Naive B cell (primary cell): ENCODE data around the gene RNF208. TPM values are rescaled to one million over a fixed set of nuclear protein-coding genes. Genes with fewer than 3 reads are reported as not detected.

Source experiments
- ATAC-seq, 2 donors: fragments of 150-1000 bp; cut with Tn5 transposase; 2 replicates each; pipeline ENCODE4 v1.10.0; 2021; ENCODE audit warnings: low read depth in 2 of 2, mild to moderate bottlenecking in 2 of 2, moderate library complexity in 2 of 2
- DNase-seq: peaks from one replicate; pipeline ENCODE4 v3.0.0; 2022
- H3K27ac Mint-ChIP-seq, 6 donors: one replicate each; pipeline ENCODE4 v1.8.0; 2020 to 2022; ENCODE audit warnings: mild to moderate bottlenecking in 6 of 6, mixed read lengths in 6 of 6, moderate library complexity in 5 of 6, inconsistent platforms in 2 of 6
- H3K27me3 Mint-ChIP-seq, 3 donors: one replicate each; pipeline ENCODE4 v1.8.0; 2021 to 2022; ENCODE audit warnings: mixed read lengths in 3 of 3, mild to moderate bottlenecking in 1 of 3
- H3K36me3 Mint-ChIP-seq, 2 donors: one replicate each; pipeline ENCODE4 v1.8.0; 2020 to 2022; ENCODE audit warnings: mixed read lengths in 2 of 2, inconsistent platforms in 1 of 2, mild to moderate bottlenecking in 1 of 2
- H3K4me1 Mint-ChIP-seq, 3 donors: one replicate each; pipeline ENCODE4 v1.8.0; 2020 to 2022; ENCODE audit warnings: mixed read lengths in 3 of 3, inconsistent platforms in 1 of 3, mild to moderate bottlenecking in 1 of 3, moderate library complexity in 1 of 3
- H3K4me3 Mint-ChIP-seq, 8 donors: one replicate each; pipeline ENCODE4 v1.8.0; 2020 to 2022; ENCODE audit warnings: mild to moderate bottlenecking in 8 of 8, mixed read lengths in 8 of 8, moderate library complexity in 8 of 8, inconsistent platforms in 2 of 8
- H3K9me3 Mint-ChIP-seq, 7 donors: one replicate each; pipeline ENCODE4 v1.8.0; 2020 to 2022; ENCODE audit warnings: mixed read lengths in 7 of 7, mild to moderate bottlenecking in 5 of 7, inconsistent platforms in 2 of 7, moderate library complexity in 1 of 7
- polyA plus RNA-seq, 6 donors: library from polyadenylated mRNA; unstranded; fragments of 300-500 nt; fragmentation: Illumina TruSeq; gene quantifications; one replicate each; pipeline ENCODE4 v1.2.3, GENCODE V29; 2021; ENCODE audit warnings: low read depth in 6 of 6

RNF208 gene
- polyA plus RNA-seq, 6 donors from 2014 or later: 0.30 TPM; not detected in 5

GRCh38 chr9:137215196-137215986 is 6.6 kb downstream of the RNF208 start:
- H3K27me3 Mint-ChIP-seq: no peaks in the 10 kb centered on the region
- no peaks in the 10 kb centered on the region for H3K36me3 Mint-ChIP-seq
- no peak for ATAC-seq
- no peak overlapping the region for H3K27ac Mint-ChIP-seq
- H3K4me1 Mint-ChIP-seq: peaks cover 4 to 7% (median 5%) of the 10 kb centered on the region in 3 donors
- H3K9me3 Mint-ChIP-seq: no peaks in the 10 kb centered on the region
- DNase-seq: no peak
- no peak overlapping the region for H3K4me3 Mint-ChIP-seq

GRCh38 chr9:137214620-137215019 is 7.4 kb downstream of the RNF208 start:
- H3K27me3 Mint-ChIP-seq: no peaks in the 10 kb centered on the region
- no peak overlapping the region for H3K4me3 Mint-ChIP-seq
- no peaks in the 10 kb centered on the region for H3K36me3 Mint-ChIP-seq
- ATAC-seq (no peak), DNase-seq (no peak)
- H3K27ac Mint-ChIP-seq: no peak overlapping the region
- no peaks in the 10 kb centered on the region for H3K9me3 Mint-ChIP-seq
- H3K4me1 Mint-ChIP-seq: peaks cover 4 to 7% (median 5%) of the 10 kb centered on the region in 3 donors

- peak overlapping the region in 1 of 6 donors; percentile 37 for H3K27ac Mint-ChIP-seq
- no peaks in the 10 kb centered on the region for H3K9me3 Mint-ChIP-seq
- no peaks in the 10 kb centered on the region for H3K27me3 Mint-ChIP-seq
- H3K4me1 Mint-ChIP-seq: peaks cover 5 to 11% (median 7%) of the 10 kb centered on the region in 3 donors
- peak overlapping the region in 2 of 8 donors; percentile 56 to 69 for H3K4me3 Mint-ChIP-seq
- ATAC-seq (no peak), DNase-seq (no peak)
- H3K36me3 Mint-ChIP-seq: no peaks in the 10 kb centered on the region
Measured at GRCh38 chr9:137213160-137214060, 8.6 kb downstream of the RNF208 start.

- DNase-seq: no peak
- no peaks in the 10 kb centered on the region for H3K36me3 Mint-ChIP-seq
- H3K9me3 Mint-ChIP-seq: no peaks in the 10 kb centered on the region
- no peak for ATAC-seq
- H3K27ac Mint-ChIP-seq: no peak overlapping the region
- H3K27me3 Mint-ChIP-seq: no peaks in the 10 kb centered on the region
- H3K4me1 Mint-ChIP-seq: peaks cover 7 to 16% (median 9%) of the 10 kb centered on the region in 3 donors
- H3K4me3 Mint-ChIP-seq: peak overlapping the region in 1 of 8 donors; percentile 56
Measured at GRCh38 chr9:137212520-137212919, 9.5 kb downstream of the RNF208 start.

- H3K27ac Mint-ChIP-seq: peak overlapping the region in 1 of 6 donors; percentile 65
- H3K27me3 Mint-ChIP-seq: no peaks in the 10 kb centered on the region
- H3K4me3 Mint-ChIP-seq: no peak overlapping the region
- peaks cover 17 to 26% (median 19%) of the 10 kb centered on the region in 3 donors for H3K4me1 Mint-ChIP-seq
- H3K9me3 Mint-ChIP-seq: no peaks in the 10 kb centered on the region
- DNase-seq: no peak
- ATAC-seq: no peak
- no peaks in the 10 kb centered on the region for H3K36me3 Mint-ChIP-seq
Measured at GRCh38 chr9:137211532-137211931, 10.5 kb downstream of the RNF208 start.

- Mint-ChIP-seq H3K4me1 (peaks cover 38 to 68% (median 51%) of the 10 kb centered on the region in 3 donors), H3K4me3 (peak overlapping the region; percentile 86 to 97 (median 93)), H3K27me3 (no peaks in the 10 kb centered on the region), H3K36me3 (no peaks in the 10 kb centered on the region), H3K27ac (peak overlapping the region in 4 of 6 donors; percentile 71 to 96 (median 85)), H3K9me3 (no peaks in the 10 kb centered on the region)
- DNase-seq (no peak), ATAC-seq (no peak)
Measured at GRCh38 chr9:137206602-137207001, 15.4 kb downstream of the RNF208 start.

- Mint-ChIP-seq H3K4me3 (peak within 1 kb of the TSS; percentile 92 to 97 (median 93)), H3K9me3 (no peaks in the 10 kb centered on the region), H3K27me3 (no peaks in the 10 kb centered on the region), H3K4me1 (peaks cover 32 to 71% (median 55%) of the 10 kb centered on the region in 3 donors), H3K36me3 (no peaks in the 10 kb centered on the region), H3K27ac (peak within 1 kb of the TSS; percentile 92 to 98 (median 96))
- DNase-seq (peak; percentile 93), ATAC-seq (peak; percentile 61 to 64)
Measured at GRCh38 chr9:137205126-137206069, 16.6 kb downstream of the RNF208 start, which contains the start of the genes NDOR1 and TMEM203. Gene NDOR1, plus strand, starts transcription at chr9:137205700. Its CDS starts 78 bp downstream, at chr9:137205778. Gene TMEM203, minus strand, starts transcription at chr9:137205648. Its CDS starts 234 bp downstream, at chr9:137205414.

- no peak for ATAC-seq
- Mint-ChIP-seq H3K36me3 (no peaks in the 10 kb centered on the region), H3K27me3 (no peaks in the 10 kb centered on the region)
Measured at GRCh38 chr9:137204731-137205125, 17.3 kb downstream of the RNF208 start.

GRCh38 chr9:137202966-137203365 is 19.1 kb downstream of the RNF208 start:
- DNase-seq: no peak
- no peaks in the 10 kb centered on the region for H3K27me3 Mint-ChIP-seq
- peak overlapping the region in 4 of 8 donors; percentile 51 to 92 (median 66) for H3K4me3 Mint-ChIP-seq
- H3K4me1 Mint-ChIP-seq: peaks cover 34 to 64% (median 60%) of the 10 kb centered on the region in 3 donors
- no peak for ATAC-seq
- no peaks in the 10 kb centered on the region for H3K9me3 Mint-ChIP-seq
- peak overlapping the region in 1 of 6 donors; percentile 28 for H3K27ac Mint-ChIP-seq
- no peaks in the 10 kb centered on the region for H3K36me3 Mint-ChIP-seq

More at GRCh38 chr9:137204731-137205125, 17.3 kb downstream of the RNF208 start:
- Mint-ChIP-seq H3K4me3 (peak overlapping the region; percentile 92 to 97 (median 93)), H3K4me1 (peaks cover 32 to 71% (median 56%) of the 10 kb centered on the region in 3 donors), H3K9me3 (no peaks in the 10 kb centered on the region), H3K27ac (peak overlapping the region; percentile 92 to 98 (median 96))
- DNase-seq: no peak

GRCh38 chr9:137201205-137201868 is 20.7 kb downstream of the RNF208 start:
- Mint-ChIP-seq H3K9me3 (no peaks in the 10 kb centered on the region), H3K27ac (peak overlapping the region; percentile 72 to 95 (median 86))
- no peak for ATAC-seq

GRCh38 chr9:137200311-137201204 is 21.5 kb downstream of the RNF208 start, which contains the start of gene TPRN:
Gene TPRN, minus strand, starts transcription at chr9:137200741. Its CDS starts 30 bp downstream, at chr9:137200711.
- no peaks in the 10 kb centered on the region for H3K27me3 Mint-ChIP-seq
- DNase-seq (peak; percentile 99), ATAC-seq (peak; percentile 87 to 89)
- H3K36me3 Mint-ChIP-seq: no peaks in the 10 kb centered on the region
- H3K9me3 Mint-ChIP-seq: no peaks in the 10 kb centered on the region
- H3K27ac Mint-ChIP-seq: peak within 1 kb of the TSS; percentile 72 to 95 (median 87)
- peaks cover 15 to 42% (median 40%) of the 10 kb centered on the region in 3 donors for H3K4me1 Mint-ChIP-seq
- peak within 1 kb of the TSS; percentile 84 to 92 (median 87) for H3K4me3 Mint-ChIP-seq

More at GRCh38 chr9:137201205-137201868, 20.7 kb downstream of the RNF208 start:
- H3K27me3 Mint-ChIP-seq: no peaks in the 10 kb centered on the region
- DNase-seq: no peak
- peaks cover 23 to 50% (median 48%) of the 10 kb centered on the region in 3 donors for H3K4me1 Mint-ChIP-seq
- peak overlapping the region; percentile 81 to 92 (median 87) for H3K4me3 Mint-ChIP-seq
- H3K36me3 Mint-ChIP-seq: no peaks in the 10 kb centered on the region
